ENCODE results near the gene IFI27L1. TPM values are rescaled to one million over a fixed set of nuclear protein-coding genes. Genes with fewer than 3 reads are reported as not detected.

IFI27L1 gene, protein sequence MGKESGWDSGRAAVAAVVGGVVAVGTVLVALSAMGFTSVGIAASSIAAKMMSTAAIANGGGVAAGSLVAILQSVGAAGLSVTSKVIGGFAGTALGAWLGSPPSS
- polyA plus RNA-seq (ENCODE audit: insufficient read length in 12 of 12): 10 to 100 TPM in 11 of 12 donors, not detected in 1; 10.7 to 69.1 (median 15.5) TPM
- long read RNA-seq, donor 1, transcript IFI27L1-209 (5 exons, 680 nt): major isoform, 8 of 10 reads
- long read RNA-seq, donor 1, partial matches to known transcripts: 0 of 10 reads
- long read RNA-seq, donor 1, other reads (novel, unspliced or antisense): 0 of 10 reads
- long read RNA-seq, donor 2, partial matches to known transcripts: 46 of 48 reads
- long read RNA-seq, donor 2, other reads (novel, unspliced or antisense): 0 of 48 reads
- long read RNA-seq, donor 3, partial matches to known transcripts: 0 of 5 reads
- long read RNA-seq, donor 3, other reads (novel, unspliced or antisense): 0 of 5 reads
- long read RNA-seq, donor 4: 0 reads
- long read RNA-seq, donor 5, transcript IFI27L1-209 (5 exons, 680 nt): major isoform, 5 of 89 reads
- long read RNA-seq, donor 5, partial matches to known transcripts: 34 of 89 reads
- long read RNA-seq, donor 5, other reads (novel, unspliced or antisense): 49 of 89 reads
- long read RNA-seq, donor 6, partial matches to known transcripts: 0 of 3 reads
- long read RNA-seq, donor 6, other reads (novel, unspliced or antisense): 0 of 3 reads
- long read RNA-seq, donor 7, partial matches to known transcripts: 8 of 13 reads
- long read RNA-seq, donor 7, other reads (novel, unspliced or antisense): 0 of 13 reads
- long read RNA-seq, donor 8, partial matches to known transcripts: 24 of 45 reads
- long read RNA-seq, donor 8, other reads (novel, unspliced or antisense): 16 of 45 reads
- long read RNA-seq, donor 9, partial matches to known transcripts: 0 of 6 reads
- long read RNA-seq, donor 9, other reads (novel, unspliced or antisense): 0 of 6 reads
- long read RNA-seq, donor 10, partial matches to known transcripts: 0 of 4 reads
- long read RNA-seq, donor 10, other reads (novel, unspliced or antisense): 0 of 4 reads
- long read RNA-seq, donor 11, transcript IFI27L1-209 (5 exons, 680 nt): major isoform, 5 of 28 reads
- long read RNA-seq, donor 11, partial matches to known transcripts: 0 of 28 reads
- long read RNA-seq, donor 11, other reads (novel, unspliced or antisense): 21 of 28 reads

DNA sequence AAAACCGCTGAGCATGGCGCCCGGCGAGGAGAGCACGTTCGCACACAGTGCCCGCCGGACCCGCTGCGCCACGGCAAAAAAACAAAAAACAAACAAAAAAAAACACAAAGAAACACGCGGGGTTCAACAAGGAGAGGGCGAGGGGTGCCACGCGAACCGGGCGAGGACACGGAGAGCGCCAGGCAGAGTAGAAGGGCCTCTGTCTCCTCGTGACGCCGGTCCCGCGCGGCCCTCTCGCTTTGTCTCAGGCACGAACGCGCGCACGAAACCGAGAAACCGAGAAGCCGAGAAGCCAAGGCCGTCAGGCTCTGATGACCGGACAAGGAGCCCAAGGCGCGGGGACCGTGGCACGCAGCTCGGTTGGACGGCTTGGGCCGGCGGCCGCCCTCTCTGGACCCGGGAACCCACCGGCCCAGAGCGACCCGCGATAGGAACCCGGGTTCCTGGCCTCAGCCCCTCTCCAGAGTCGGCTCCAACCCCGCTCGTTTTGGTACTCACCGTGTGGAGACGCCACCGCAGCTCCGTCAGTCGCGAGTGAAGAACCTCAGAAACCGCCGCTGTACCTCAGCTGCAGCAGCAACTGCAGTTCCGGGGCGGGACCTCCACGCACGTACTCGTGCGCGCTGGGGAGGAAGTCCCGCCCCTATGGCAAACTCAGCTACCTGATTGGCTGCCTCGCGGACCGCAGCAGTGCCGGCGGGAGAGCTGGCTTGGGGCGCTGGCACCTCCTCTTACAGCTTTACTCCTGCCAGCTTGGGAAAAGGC, at the start of gene IFI27L1, which contains the start of gene DDX24:
Gene IFI27L1 (plus strand): TSS at position 690 of the 765 bp plus-strand sequence. CDS start 15,628 bp downstream, outside the sequence.
Gene DDX24 (minus strand): TSS at position 582 of the 765 bp plus-strand sequence. CDS start 1,460 bp downstream, outside the sequence.
- DNase-seq: peak; percentile 96

DNA sequence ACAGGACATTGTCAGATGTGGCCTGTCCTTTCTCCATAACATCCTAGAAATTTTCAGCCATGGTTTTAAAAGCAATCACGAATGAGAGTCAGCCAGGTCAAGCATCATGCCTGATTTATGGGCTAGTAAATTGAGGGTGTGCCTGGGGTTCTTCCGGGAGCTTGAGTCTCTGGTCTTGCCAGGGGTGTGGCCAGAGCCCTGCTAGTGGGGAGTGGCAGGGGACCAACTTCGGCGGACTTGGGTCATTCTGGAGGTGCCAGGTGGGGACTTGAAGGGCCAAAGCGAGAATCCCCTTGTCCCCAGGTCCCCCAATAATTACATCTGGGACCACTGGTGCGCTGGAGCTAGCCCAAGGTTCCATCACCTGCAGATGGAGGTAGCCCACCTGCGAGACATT, 49.2 kb upstream of the IFI27L1 start:
- DNase-seq: no peak

DNA sequence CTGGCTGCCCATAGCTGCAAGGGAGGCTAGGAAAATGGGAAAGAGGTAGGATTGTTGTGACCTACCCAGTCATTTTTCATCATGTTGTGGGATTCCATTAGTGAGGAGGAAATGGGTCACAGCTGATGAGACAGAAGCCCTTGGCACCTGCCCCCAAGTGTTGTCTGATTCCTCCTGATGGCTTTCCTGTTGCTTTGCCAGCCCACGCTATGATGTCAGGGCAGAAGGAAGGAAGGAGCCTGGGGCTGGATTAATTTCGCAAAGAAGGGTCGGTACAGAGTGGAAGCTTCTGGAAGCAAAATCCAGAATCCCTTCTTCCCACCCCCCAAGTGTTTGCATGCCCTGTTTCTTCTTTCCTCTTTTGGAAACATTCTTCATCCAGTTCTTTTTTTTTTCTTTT, 46.2 kb upstream of the IFI27L1 start:
- DNase-seq: no peak

DNA sequence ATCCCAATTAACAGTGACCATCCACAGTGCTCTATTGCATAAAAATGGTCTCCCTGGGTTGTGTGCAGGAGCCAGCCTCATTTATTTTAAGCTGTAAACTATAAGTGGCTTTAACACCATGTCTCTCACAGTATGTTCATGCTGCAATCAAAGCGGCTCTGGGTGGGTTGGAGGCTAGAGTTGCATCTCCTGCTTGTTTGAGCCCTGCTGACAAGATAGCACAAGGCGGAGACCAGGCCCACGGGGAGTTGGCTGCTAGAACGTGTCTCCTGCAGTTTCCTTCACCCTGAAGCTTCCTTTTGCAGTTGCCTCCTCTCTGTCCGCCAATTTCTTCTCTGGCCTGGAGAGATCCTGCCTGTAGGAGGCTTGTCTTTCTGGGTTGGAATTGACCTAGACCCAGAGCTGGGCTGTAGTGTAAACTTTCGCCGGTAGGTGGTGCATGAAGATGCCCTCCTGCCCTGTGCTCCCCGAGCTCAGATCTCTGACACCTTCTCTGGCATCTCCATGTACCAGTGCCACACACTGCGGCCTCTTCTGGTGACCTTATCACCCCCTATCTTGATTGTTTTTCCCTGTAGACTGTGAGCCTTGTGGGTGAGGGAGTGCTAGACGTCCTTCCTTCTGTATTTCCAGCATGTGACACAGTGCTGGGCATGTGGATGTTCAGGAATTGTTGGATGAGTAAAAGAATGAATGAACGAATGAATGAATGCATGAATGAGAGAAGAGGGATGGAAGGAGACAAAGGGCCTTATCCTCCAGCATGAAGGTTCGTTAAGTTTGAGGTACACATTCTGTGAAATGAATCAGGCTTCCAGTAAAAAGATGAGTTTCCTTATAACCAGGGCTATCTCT, 44.6 kb upstream of the IFI27L1 start:
- DNase-seq: peak; percentile 45

DNA sequence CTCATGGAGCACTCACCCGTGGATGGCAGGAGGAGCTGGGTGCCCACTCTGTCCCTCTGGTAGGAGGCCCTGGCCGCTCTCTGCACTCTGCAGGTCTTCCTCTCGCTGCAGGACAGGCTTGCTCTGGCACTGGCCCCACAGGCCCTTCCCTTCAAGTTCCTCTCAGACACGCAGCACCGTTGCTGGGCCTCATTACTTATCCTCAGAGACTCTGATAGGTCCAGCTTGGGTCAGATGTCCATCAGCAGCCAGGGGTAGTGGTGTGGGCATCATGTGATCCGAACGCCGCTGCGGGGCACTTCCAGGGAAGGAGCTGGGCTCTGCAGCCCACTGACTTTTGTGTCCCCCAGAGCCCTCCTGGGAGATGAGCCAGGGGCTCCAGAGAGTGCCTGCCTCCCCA, 43.2 kb upstream of the IFI27L1 start:
- DNase-seq: no peak

DNA sequence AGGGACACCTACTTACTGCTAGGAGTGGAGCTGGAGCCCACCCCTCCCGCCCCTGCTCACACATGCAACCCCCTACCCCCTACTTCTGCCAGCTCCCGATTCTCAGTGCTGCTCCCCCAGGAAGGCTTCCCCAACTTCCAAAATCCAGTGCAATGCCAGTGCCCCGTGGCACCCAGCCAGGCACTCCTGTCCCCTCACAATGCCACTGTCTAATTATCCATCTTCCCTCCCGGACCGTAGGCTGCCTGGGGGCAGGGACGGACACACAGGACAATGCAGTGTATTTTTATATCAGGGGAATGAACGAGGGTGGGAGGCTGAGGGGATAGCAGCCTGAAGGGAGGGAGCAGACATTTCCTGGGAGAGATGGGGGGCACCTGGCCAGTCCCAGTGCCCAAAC, 42.6 kb upstream of the IFI27L1 start:
- DNase-seq: no peak

GRCh38 chr14:94038921-94039629, 42.0 kb upstream of the IFI27L1 start:
- no peak for DNase-seq

- no peak for DNase-seq
These were observed 40.9 kb upstream of the IFI27L1 start for GRCh38 chr14:94040247-94040646.

GRCh38 chr14:94040796-94041195, 40.3 kb upstream of the IFI27L1 start:
- DNase-seq: no peak

DNA sequence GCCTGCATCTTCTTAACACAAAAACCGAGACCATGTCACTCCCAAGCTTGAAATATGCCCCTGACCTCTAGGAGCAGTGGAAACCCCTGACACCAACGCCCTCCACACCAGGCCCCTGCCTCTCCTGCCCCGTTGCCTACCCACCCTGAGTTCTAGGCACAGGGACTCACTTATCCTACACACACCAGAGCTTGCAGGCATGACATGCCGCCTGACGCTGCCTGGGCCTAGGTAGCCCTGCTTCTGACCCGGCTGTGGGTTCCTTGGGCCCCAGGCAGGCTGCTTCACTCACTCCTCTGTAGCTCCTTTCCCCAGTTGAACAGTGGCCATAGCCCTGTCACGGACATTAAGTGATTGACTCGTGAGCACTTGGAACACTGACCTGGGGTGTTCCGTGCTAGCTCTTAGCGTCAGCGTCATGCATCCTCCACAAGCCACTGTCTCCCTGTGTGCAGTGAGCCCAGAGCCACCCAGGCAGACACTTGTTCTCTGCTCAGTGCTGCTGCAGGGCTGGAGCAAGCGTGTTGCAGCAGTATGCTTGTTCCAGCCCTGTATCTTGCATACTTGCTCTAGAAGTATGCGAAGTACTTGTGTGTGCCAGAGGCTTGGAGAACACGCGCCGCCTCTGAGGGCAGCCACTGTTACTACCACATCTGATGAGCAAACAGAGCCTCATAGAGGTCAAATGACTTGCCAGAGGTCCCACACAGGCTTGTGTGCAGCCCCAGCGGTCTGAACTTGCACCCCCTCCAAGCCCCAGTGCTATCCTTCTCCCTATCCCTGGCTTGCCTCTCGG, 39.4 kb upstream of the IFI27L1 start:
- DNase-seq: peak; percentile 11

- no peak for DNase-seq
These were observed 38.5 kb upstream of the IFI27L1 start for GRCh38 chr14:94042433-94043091.

GRCh38 chr14:94043111-94043755, 37.9 kb upstream of the IFI27L1 start:
- no peak for DNase-seq

DNA sequence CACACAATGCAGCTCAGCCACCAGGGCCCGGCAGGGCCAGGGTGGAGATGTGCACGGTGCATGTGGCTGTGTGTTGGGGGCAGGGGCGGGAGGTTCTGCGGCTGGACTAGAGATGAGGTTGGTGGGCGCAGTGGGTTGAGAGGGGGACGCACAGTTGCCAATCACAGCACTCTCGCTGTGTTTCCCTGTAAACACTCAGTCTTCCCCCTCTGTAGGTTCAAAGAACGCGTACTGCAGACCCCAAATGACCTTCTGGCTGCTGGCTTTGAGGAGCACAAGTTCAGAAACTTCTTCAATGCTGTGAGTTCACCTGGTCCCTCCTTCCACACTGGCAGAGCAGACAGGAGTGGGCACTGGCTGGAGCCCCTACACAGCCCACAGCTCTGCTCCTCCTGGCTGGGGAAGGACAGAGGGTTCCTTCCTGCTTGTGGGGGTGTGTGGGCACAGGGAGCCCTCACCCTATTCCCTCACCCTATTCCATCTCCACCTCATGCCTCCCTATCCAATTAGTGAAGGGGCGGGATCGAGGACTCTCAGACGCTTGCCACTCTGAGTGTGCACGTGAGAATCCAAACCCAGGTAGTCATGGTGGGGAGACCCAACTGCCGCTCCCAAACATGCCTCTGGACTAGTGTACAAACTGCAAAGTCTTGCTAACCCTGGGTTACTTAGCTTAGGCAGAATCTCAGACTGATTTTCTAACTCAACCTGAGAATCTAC, 37.2 kb upstream of the IFI27L1 start:
- no peak for DNase-seq

GRCh38 chr14:94044476-94045091, 36.5 kb upstream of the IFI27L1 start:
- DNase-seq: no peak

DNA sequence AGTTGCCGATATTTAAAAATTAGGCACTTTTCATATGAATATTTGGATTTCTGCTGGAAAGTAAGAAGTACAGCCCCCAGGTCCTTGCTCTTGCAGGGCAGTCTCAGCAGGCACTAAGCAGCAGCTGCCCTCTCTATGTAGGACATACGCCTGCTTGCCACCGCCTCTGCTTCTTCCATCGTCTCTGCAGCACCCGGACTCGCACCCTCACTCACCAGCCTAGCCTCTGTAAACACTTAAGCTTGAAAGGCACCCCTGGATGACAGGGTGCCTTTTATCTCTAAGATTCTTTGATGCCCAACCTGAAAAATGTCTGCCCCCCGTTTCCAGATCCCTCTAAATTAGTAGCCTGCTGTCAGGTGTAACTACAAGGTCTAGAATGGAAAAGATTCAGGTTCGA, 36.0 kb upstream of the IFI27L1 start:
- DNase-seq: no peak
